ENCODE data around the gene TNKS1BP1. TPM values are rescaled to one million over a fixed set of nuclear protein-coding genes. Genes with fewer than 3 reads are reported as not detected.

The TNKS1BP1 gene
- total RNA-seq (10 to 100 TPM; 26.4 to 51.2 (median 37.8) TPM), polyA plus RNA-seq (100 to 1,000 TPM in 1 of 3 donors, 10 to 100 TPM in 2; 43.8 to 133 (median 68.4) TPM)

DNA sequence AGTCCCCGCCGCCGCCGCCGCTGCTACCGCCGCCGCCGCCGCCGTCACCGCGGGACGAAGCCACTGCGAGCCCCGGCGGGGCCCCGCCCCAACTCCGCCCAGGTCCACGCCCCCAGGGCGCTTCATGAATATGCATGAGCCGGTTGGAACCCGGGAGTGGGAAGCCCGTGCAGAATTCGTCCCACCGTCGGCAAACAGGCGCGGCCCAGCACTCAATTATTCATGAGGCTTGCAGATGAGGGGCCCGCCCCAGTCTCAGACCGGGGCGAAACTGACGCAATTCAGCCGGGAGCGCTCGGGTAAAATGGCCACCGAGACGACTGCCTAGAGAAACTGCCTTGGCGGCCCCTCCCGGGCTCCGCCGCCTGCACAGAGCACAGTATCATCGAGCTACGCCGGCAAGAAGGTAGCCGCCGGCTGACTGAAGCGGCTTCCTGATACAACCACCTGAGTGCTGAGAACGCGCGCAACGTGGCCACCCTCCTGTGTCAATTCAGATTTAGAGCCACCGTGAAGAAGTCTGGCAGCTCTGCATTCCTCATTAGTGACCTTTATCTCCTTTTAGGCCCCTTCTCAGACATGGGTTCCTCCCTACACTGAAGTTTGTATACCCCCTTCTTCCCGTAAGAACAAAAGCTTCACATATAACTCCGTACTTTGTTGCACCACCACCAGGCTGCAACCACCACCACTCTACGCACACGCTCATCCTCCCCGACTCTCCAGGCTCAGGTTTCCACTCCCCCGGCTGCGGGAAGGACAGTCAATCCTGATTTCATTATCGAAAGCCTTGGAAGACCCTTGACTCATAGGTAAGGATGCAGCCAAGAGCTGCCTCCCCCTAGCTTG lies at the start of gene TNKS1BP1:
TSS of gene TNKS1BP1 (minus strand) at position 67 of the 849 bp plus-strand sequence. CDS start 3,067 bp downstream, outside the sequence.
- H3K4me3 ChIP-seq, result peak within 1 kb of the TSS; percentile 71 to 90 (median 86)
- H3K27me3 ChIP-seq, result no peaks in the 10 kb centered on the region
- H3K4me1 ChIP-seq, result peaks cover 0 to 51% (median 47%) of the 10 kb centered on the region in 4 donors
- TF ChIP-seq POLR2A (IDR thresholded peaks at IDR 0.05), result peak; percentile 72 to 75
- TF ChIP-seq EP300 (IDR thresholded peaks at IDR 0.05), result no peak
- TF ChIP-seq, protein P1, sequence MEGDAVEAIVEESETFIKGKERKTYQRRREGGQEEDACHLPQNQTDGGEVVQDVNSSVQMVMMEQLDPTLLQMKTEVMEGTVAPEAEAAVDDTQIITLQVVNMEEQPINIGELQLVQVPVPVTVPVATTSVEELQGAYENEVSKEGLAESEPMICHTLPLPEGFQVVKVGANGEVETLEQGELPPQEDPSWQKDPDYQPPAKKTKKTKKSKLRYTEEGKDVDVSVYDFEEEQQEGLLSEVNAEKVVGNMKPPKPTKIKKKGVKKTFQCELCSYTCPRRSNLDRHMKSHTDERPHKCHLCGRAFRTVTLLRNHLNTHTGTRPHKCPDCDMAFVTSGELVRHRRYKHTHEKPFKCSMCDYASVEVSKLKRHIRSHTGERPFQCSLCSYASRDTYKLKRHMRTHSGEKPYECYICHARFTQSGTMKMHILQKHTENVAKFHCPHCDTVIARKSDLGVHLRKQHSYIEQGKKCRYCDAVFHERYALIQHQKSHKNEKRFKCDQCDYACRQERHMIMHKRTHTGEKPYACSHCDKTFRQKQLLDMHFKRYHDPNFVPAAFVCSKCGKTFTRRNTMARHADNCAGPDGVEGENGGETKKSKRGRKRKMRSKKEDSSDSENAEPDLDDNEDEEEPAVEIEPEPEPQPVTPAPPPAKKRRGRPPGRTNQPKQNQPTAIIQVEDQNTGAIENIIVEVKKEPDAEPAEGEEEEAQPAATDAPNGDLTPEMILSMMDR (IDR thresholded peaks at IDR 0.05), result peak in 1 of 4 experiments; percentile 9
- TF ChIP-seq POLR2AphosphoS5 (IDR thresholded peaks at IDR 0.05), result peak; percentile 77 to 88 (median 84)
- H3K9me3 ChIP-seq, result no peaks in the 10 kb centered on the region
- peak within 1 kb of the TSS; percentile 89 to 97 (median 94) for H3K27ac ChIP-seq
- intact Hi-C loops (cut with DNase I), result loop anchor here (5.0 kb wide), 2 partner anchors 342 to 1252 kb away; partner anchors contain the start of genes LPXN, ZDHHC5 and ZFP91
- 1% methylated on average over 61 of the region's 61 CpGs for WGBS, 2 donors
- peaks cover 15 to 49% (median 24%) of the 10 kb centered on the region in 4 donors for H3K36me3 ChIP-seq
- DNase-seq, result peak; percentile 99

DNA sequence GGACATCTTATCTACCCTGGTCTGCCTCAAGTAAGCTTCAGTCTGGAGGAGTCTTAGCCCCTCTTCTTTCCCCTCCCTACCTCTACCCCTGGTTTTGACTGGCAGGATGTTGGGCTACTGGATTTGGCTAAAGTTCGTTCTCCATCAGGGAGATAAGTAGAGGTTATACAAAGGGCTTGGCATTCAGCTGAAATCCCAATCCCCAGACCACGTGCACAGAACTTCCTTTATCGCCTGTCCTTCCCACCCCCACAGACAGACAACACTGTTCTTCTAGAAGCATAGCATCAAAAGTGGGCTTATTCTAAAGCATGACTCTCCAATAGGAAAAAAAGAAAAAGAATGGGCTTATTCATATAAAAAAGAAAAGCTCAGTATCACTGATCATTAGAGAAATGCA lies 48.4 kb upstream of the TNKS1BP1 start:
- Histone ChIP-seq H3K27me3 (peaks cover 0 to 4% (median 0%) of the 10 kb centered on the region in 3 donors), H3K36me3 (no peaks in the 10 kb centered on the region), H3K9me3 (no peaks in the 10 kb centered on the region), H3K4me1 (no peaks in the 10 kb centered on the region), H3K4me3 (no peak overlapping the region), H3K27ac (no peak overlapping the region)
- no peak for TF ChIP-seq POLR2A (IDR thresholded peaks at IDR 0.05)
- TF ChIP-seq EP300 (IDR thresholded peaks at IDR 0.05), result no peak
- TF ChIP-seq, protein P1 (IDR thresholded peaks at IDR 0.05), result no peak
- DNase-seq, result no peak
- 64 to 68% methylated on average over 3 of the region's 3 CpGs for WGBS, 2 donors
- intact Hi-C loops (cut with DNase I), result no loop called here

GRCh38 chr11:57370941-57371340 lies 46.2 kb upstream of the TNKS1BP1 start:
- DNase-seq, result no peak
- Histone ChIP-seq H3K4me3 (no peak overlapping the region), H3K9me3 (no peaks in the 10 kb centered on the region), H3K4me1 (no peaks in the 10 kb centered on the region), H3K36me3 (no peaks in the 10 kb centered on the region), H3K27ac (no peak overlapping the region), H3K27me3 (peaks cover 0 to 5% (median 0%) of the 10 kb centered on the region in 3 donors)
- TF ChIP-seq, protein P1 (IDR thresholded peaks at IDR 0.05), result no peak
- no peak for TF ChIP-seq POLR2A (IDR thresholded peaks at IDR 0.05)
- TF ChIP-seq POLR2AphosphoS5 (IDR thresholded peaks at IDR 0.05), result no peak
- TF ChIP-seq EP300 (IDR thresholded peaks at IDR 0.05), result no peak
- intact Hi-C loops (cut with DNase I), result no loop called here

DNA sequence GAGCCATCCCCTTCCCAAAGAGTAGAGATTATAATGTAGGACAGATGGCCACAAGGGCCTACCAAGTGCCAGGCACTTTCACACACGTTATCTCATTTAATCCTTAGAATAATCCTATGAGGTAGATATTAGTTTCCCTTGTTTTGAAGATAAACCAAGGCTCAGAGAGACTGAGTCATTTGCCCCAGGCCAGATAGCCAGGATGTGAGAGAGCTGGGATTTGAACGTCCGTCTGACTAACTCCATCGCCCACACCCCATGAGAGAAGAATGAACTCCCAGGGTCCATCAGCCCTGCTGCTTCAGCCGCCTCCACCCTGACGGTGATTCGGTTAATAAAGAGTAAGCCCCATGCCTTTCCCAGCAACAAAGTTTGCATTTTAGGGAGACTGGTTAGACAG lies 45.5 kb upstream of the TNKS1BP1 start:
- no peaks in the 10 kb centered on the region for H3K9me3 ChIP-seq
- WGBS, 2 donors, result 91 to 94% methylated on average over 7 of the region's 7 CpGs
- no peaks in the 10 kb centered on the region for H3K36me3 ChIP-seq
- TF ChIP-seq EP300 (IDR thresholded peaks at IDR 0.05) (no peak), POLR2AphosphoS5 (IDR thresholded peaks at IDR 0.05) (no peak), POLR2A (IDR thresholded peaks at IDR 0.05) (no peak)
- TF ChIP-seq, protein P1 (IDR thresholded peaks at IDR 0.05), result no peak
- H3K27me3 ChIP-seq, result peaks cover 0 to 5% (median 0%) of the 10 kb centered on the region in 3 donors
- H3K4me1 ChIP-seq, result no peaks in the 10 kb centered on the region
- no peak for DNase-seq
- no peak overlapping the region for H3K4me3 ChIP-seq
- intact Hi-C loops (cut with DNase I), result no loop called here
- H3K27ac ChIP-seq, result no peak overlapping the region
